Stimulated activated naive CD8-positive, alpha-beta T cell treated with anti-CD3 and anti-CD28 coated beads, Interleukin-15, Interleukin-2, amounts not matched to agents 100 U/mL and 50 U/mL, for 24 hours (primary cell): ENCODE measurements around the gene NPHS1.
"Not testable (repeated sequence)": the region's sequence is repeated elsewhere in the genome, so short reads cannot be mapped to it uniquely, and the experiment has no call there.

Source experiments
- ATAC-seq: fragments of 150-1000 bp; cut with Tn5 transposase; one replicate; pipeline ENCODE4 v1.10.0; 2021
- DNase-seq: peaks from one replicate; pipeline ENCODE4 v3.0.0; 2021

Gene NPHS1

GRCh38 chr19:35852029-35852780 lies at the start of gene NPHS1:
NPHS1 (minus strand) TSS chr19:35852504; CDS start chr19:35851837, 667 bp downstream.
- no peak for ATAC-seq

GRCh38 chr19:35901055-35901644 lies 48.8 kb upstream of the NPHS1 start:
- DNase-seq (no peak), ATAC-seq (no peak)

More at GRCh38 chr19:35852029-35852780, at the start of gene NPHS1:
- DNase-seq = no peak

- DNase-seq (peak; percentile 92), ATAC-seq (peak; percentile 53)
Observed at GRCh38 chr19:35899547-35900214, 47.4 kb upstream of the NPHS1 start.

- ATAC-seq (no peak), DNase-seq (no peak)
Observed at GRCh38 chr19:35898499-35898809, 46.1 kb upstream of the NPHS1 start.

- DNase-seq = no peak
Observed at GRCh38 chr19:35897706-35898451, 45.6 kb upstream of the NPHS1 start.

GRCh38 chr19:35896643-35897040 lies 44.3 kb upstream of the NPHS1 start:
- ATAC-seq = no peak
- DNase-seq = no peak

More at GRCh38 chr19:35897706-35898451, 45.6 kb upstream of the NPHS1 start:
- ATAC-seq = no peak

GRCh38 chr19:35895911-35896642 lies 43.8 kb upstream of the NPHS1 start:
- DNase-seq = no peak
- ATAC-seq = no peak

- ATAC-seq (no peak), DNase-seq (no peak)
Observed at GRCh38 chr19:35894342-35894741, 42.0 kb upstream of the NPHS1 start.

GRCh38 chr19:35891819-35892218 lies 39.5 kb upstream of the NPHS1 start:
- DNase-seq, ATAC-seq: not testable (repeated sequence)

GRCh38 chr19:35890113-35890650 lies 37.9 kb upstream of the NPHS1 start:
- ATAC-seq = no peak
- DNase-seq = no peak

- no peak for ATAC-seq
- no peak for DNase-seq
Observed at GRCh38 chr19:35889370-35890112, 37.2 kb upstream of the NPHS1 start.

GRCh38 chr19:35888398-35888797 lies 36.1 kb upstream of the NPHS1 start:
- DNase-seq = no peak
- ATAC-seq = no peak

- DNase-seq = no peak
- no peak for ATAC-seq
Observed at GRCh38 chr19:35887197-35887596, 34.9 kb upstream of the NPHS1 start.

- ATAC-seq (no peak), DNase-seq (no peak)
Observed at GRCh38 chr19:35885904-35886303, 33.6 kb upstream of the NPHS1 start.

GRCh38 chr19:35885225-35885738 lies 33.0 kb upstream of the NPHS1 start:
- DNase-seq = no peak

GRCh38 chr19:35883882-35884281 lies 31.6 kb upstream of the NPHS1 start:
- no peak for ATAC-seq
- no peak for DNase-seq

More at GRCh38 chr19:35885225-35885738, 33.0 kb upstream of the NPHS1 start:
- no peak for ATAC-seq

- DNase-seq (no peak), ATAC-seq (no peak)
Observed at GRCh38 chr19:35882114-35882832, 30.0 kb upstream of the NPHS1 start.

- ATAC-seq = peak; percentile 81
- DNase-seq = peak; percentile 92
Observed at GRCh38 chr19:35879770-35880317, 27.5 kb upstream of the NPHS1 start.

GRCh38 chr19:35879068-35879467 lies 26.8 kb upstream of the NPHS1 start:
- DNase-seq (no peak), ATAC-seq (no peak)
